Measurements from ENCODE around the gene MIPOL1.

DNA sequence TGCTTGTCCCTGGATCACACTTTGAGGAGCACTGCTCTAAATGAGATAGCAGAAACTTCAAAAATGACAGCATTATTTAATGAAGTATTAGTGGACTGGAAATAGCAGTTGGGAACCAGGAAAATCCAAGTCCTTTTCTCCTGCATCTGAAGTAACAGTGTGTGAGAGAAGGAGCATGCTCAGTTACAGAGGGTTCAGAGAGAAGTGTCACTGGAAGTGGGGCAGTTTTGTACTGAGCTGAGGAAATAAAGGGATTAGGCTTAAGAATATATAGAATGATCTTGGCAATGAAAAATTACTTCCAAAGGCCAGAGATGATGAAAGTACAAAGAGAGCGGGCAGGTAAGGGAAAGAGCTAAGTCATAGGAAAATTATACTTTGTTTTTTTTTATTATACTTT is 130.9 kb downstream of the MIPOL1 start:
- TF ChIP-seq EZH2 (IDR thresholded peaks at IDR 0.05; ENCODE audit: insufficient read depth, poor library complexity, severe bottlenecking) = no peak
- TF ChIP-seq EZH2phosphoT487 (IDR thresholded peaks at IDR 0.05; ENCODE audit: insufficient read depth, low read depth) = no peak
